ENCODE measurements around the gene FARP1.

DNA sequence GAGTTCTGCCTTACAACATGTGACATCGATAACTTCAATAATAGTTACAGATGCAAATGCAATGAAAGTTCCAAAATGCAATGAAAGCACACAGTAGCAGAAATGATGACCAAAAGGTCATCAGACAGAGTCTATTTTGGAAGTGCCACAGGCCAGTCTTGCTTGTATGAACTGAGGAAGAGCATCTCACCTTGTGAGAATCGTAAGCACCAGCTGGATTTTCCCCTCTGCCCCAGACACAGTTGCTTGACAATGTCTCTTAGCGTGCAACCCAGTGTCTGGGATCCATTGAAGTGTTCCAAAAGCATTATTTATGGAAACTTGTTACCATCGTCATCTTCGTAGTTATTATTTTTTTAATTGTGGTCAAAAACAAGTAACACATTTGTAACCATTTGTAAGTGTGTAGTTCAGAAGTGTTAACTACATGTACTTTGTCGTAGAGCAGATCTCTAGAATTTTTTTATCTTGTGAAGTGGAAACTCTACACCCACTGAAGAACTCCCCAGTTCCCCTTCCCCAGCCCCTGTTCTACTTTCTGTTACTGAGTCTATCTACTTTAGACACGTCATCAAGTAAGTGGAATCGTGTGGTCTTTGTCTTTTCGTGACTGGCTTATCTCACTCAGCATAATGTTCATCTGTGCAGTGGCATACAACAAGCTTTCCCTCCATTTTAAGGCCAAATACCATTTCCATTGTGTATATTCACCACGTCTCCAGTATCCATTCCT, 204.2 kb downstream of the FARP1 start:
- TF ChIP-seq POLR2A (IDR thresholded peaks at IDR 0.05): no peak
- TF ChIP-seq, protein P1, sequence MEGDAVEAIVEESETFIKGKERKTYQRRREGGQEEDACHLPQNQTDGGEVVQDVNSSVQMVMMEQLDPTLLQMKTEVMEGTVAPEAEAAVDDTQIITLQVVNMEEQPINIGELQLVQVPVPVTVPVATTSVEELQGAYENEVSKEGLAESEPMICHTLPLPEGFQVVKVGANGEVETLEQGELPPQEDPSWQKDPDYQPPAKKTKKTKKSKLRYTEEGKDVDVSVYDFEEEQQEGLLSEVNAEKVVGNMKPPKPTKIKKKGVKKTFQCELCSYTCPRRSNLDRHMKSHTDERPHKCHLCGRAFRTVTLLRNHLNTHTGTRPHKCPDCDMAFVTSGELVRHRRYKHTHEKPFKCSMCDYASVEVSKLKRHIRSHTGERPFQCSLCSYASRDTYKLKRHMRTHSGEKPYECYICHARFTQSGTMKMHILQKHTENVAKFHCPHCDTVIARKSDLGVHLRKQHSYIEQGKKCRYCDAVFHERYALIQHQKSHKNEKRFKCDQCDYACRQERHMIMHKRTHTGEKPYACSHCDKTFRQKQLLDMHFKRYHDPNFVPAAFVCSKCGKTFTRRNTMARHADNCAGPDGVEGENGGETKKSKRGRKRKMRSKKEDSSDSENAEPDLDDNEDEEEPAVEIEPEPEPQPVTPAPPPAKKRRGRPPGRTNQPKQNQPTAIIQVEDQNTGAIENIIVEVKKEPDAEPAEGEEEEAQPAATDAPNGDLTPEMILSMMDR (IDR thresholded peaks at IDR 0.05): no peak
